D341Med (cell line): ENCODE measurements around the gene ATR.

Experiments
- DNase-seq: peaks from one replicate; pipeline ENCODE4 v3.0.0; 2012; ENCODE audit warnings: low spot score

Gene ATR

DNA sequence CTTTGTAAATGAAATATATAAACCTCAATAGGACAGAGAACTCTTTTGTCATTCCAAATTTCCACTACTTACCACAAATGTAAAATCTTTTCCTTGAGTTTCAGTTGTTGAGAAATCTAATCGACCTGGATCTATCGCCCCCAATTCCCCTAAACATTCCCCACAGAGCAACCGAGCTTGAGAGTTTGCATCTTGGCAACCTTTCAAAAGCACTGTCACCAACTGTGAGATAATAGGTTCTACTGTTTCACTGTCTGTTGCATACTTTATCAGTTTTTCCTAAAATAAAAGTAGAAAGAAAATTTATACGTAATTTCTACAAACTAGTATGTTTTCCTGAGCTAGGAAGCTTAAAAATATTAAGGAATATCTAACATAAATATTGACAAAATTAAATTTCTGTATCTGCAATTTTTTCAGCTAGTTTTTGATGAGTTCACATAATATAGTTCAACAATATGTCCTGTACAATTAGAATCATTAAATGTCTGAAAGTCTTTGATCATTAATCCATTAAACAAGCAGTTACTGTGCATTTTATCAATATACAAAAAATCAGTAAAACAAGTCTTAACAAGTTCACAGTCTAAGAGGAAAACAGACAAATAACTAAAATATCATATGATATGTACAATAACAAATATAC lies 54.5 kb downstream of the ATR start:
- DNase-seq, result no peak

DNA sequence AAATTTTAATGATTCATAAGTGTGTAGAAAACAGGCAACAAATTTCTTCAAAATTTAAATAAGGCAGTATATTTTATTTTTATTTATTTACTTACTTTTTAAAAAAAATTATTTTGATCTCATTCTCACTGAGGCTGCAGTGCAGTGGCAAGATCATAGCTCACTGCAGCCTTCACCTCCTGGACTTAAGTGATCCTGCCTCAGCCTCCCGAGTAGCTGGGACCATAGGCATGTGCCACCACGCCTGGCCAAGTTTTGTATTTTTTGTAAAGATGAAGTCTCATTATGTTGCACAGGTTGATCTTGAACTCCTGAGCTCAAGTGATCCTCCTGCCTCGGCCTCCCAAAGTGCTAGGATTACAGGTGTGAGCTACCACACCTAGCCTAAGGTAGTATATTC lies 69.5 kb downstream of the ATR start:
- no peak for DNase-seq

DNA sequence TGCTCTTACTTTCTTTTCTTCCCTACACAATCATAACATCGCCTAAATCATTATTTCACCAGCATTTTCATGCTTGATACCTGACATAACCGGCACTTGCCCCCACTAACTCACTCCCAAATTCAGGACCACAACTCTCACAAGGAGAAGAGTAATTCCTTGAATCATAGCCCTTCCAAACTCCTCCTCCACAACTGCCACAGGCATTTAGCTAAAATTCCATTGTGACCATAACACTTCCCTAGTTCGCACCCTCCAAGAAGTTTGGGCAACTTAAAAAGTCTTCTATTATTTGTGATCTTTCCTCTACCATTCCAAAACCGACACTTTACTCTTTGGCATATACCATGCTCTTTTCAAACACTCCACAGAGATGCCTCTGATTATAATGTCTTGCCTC lies 71.3 kb downstream of the ATR start:
- no peak for DNase-seq

DNA sequence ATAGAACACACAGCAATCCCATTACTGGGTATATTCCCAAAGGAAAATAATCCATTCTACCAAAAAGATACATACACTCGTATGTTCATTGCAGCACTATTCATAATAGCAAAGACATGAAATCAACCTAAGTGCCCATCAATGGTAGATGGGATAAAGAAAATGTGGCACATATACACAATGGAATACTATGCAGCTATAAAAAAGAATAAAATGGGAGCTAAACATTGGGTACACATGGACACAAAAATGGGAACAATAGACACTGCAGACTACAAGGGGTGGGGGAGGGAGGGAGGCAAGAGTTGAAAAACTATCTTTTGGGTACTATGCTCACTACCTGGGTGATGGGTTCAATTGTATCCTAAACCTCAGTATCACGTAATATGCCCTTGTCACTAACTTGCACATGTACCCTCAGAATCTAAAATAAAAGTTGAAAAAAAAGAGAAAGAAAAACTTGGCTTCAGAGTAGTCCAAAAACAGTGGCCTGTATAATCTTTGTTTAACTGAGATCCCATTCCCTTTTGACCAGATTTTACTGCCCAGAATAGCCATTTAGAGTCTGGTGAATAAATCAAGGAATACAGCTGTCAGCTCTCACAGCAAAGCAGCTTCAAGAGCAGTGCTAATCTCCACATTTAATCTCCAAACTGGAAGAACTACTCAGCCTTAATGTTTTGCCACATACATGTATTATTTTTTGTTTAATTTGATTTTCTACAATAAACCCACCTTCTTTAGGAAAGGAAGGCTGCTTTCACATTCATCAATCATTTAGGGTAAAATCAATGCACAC lies 76.1 kb downstream of the ATR start:
- peak; percentile 16 for DNase-seq

DNA sequence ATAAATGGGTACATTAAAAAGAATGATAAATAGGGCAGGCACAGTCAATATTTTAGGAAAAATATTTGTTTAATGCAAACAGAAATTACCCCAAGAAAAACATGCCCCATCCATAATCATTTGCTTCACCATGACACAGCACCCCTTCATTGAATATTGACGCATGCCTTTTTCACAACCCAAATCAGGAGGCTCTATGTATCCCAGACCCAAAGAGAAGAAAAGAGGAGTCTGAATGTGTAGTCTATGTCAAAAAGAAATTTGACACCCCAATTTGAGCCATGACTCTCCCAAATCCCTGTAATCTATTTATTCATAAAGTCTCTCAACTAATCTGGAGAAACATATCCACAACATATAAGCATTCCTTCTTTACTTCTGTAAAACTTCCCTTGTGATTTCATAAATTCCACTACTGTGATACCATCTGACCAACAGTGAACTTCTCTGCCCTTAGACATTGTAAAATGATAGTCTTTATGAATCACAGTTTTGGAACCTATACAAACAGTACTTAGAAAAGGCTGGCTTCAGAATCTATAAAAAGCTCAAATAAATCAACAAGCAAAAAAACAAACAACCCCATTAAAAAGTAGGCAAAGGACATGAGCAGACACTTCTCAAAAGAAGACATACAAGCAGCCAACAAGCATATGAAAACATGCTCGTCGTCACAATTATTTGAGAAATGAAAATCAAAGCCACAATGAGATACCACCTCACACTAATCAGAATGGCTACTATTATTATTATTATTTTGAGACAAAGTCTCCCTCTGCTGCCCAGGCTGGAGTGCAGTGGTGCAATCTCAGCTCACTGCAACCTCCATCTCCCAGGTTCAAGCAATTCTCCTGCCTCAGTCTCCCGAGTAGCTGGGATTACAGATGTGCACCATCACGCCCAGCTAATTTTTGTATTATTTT lies 77.3 kb downstream of the ATR start:
- DNase-seq, result no peak

DNA sequence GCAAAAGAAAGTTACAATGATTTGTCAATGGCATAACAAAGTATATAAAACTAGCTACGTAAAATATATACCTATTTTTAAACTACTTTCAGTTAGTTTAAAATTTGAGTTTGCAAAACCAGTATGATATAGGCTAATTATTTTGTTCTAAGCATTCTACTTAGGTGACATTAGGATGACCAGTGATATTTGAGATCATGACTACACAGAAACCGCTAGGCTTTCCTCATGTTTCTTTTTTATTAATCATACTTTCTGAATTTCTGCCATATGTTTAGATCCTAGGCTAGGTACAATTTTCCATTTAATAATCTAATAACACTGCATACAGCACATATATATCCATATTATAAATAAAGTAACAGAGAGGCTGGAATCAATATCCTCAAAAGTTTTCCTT lies 78.3 kb downstream of the ATR start:
- no peak for DNase-seq

DNA sequence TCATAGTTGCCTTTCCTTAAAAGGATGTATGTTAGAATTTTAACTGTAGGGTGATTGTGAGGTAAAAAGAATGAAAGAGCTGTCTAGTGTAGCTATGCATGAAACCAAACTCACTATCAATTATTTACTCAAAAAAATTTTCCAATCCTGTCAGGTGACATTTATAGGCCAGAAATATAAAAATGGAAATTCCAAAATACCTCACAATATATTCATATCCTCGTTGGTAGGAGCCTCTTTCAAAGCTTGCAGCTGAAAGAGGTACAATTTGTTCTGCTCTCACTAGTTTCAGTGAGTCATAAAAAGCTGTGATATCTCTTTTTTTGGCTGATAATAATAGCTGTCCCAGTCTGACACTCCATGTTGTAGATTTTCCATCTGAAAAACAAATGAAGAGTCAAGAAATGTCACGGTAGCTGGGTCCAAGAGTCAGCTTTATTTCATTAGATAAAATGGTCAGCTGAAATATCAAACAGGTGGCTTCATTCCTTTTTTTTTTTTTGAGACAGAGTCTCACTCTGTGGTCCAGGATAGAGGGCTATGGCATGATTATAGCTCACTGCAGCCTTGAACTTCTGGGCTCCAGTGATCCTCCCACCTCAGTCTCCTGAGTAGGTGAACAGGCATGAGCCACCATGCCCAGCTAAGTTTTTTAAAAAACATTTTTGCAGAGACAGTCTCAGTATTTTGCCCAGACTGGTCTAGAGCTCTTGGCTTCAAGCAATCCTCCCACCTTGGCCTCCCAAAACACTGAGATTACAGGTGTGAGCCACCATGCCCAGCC lies 79.9 kb downstream of the ATR start:
- DNase-seq, result no peak

DNA sequence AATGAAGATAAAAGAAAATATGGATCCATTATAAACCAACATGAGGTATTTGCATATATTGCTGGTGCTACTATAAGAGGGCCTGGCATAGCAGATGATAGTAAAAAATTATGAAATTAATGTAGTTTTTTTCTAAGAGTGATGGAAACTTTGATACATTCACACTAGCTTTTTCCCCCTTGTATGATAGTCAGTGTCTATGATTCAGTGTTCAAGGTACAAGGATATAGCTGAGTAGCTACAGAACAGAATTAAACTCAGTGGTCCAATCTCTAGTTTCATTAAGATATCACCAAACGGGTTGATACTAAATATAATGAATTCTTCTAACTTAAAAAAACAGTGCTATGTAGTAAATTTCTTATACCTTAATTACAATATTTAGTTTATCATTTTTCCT lies 80.8 kb downstream of the ATR start:
- DNase-seq, result no peak

DNA sequence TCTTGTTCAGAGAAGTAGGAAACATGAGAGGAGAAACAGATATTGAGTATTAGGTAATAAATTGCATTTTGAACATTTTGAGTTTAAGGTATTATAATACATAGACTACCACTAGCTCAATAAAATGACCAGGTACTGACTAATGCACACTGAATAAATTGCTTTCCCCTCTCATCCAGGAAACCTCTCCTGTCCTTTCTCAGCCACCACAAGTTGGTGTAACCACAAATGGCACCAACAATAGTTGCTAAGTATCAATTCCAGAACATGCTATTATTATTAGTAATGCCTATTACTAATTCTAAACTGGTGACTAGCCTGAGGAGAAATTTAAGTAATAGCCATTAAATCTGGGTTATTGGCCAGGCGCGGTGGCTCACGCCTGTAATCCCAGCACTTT lies 83.4 kb downstream of the ATR start:
- no peak for DNase-seq

DNA sequence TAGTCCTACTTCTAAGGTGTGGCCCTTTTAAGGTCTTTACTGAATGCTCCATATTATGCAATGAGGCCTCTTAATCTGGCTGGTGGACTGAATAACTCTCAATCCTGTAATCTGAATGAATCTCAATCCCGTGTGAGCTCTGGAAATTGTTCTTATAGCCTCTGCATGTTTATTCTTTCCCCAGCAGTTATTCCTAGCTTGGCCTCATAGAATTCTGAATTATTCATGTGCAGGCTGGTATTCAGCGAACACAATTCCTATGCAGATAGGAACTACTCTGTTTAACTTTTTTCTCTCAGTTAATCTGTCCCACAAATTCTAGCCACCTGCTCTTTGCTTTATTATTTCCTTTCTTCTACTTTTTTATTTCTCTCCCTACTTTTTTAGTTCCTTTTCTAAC lies 86.3 kb downstream of the ATR start:
- no peak for DNase-seq

DNA sequence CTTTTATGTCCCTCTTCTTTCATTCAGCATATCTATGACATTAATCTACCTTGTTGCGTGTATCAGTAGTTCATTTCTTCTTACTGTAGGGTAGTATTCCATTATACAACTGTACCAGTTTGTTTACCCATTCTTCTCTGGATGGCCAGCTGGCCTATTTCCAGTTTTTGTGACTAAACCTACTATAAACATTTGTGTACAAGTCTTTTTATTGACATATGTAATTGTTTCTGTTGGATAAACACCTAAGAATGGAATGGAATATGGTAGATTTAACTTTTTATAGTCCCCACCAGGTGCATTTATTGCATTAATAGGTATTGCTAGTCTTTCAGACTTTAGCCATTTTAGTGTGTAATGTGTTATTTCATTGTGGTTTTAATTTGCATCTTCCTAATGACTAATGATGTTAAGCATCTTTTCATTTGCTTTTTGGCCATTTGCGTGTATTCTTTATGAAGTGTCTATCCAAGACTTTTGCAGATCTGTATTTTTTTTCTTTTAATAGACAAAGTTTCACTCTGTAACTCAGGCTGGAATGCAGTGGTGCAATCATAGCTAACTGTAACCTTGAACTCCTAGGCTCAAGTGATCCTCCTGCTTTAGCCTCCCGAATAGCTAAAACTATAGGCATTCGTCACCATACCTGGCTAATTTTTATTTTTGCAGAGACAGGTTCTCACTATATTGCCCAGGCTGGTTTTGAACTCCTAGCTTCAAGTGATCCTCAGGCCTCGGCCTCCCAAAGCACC lies 88.8 kb downstream of the ATR start:
- no peak for DNase-seq

DNA sequence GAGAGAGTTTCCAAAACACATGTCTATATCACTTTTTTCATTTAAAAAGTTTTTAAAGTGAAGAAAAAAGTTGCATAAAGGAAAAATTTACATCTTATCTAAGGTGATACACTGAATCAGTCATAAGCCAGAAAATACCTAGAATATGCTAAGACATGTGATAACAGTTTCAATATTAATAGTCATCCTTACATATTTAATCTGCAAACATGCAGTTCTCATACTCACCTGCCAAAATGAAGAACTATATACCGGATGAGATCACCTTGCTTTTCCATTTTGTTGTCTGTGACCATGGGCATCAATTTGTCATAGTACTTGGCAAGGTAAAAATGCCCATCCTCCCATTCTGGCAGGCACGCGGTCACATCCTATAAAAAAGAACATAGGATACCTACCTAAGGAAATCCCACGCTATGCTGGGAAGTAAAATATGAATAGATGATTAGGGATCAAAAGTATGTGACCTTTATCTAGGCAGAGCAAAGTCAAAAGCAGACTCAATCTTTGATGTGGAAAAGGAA lies 93.6 kb downstream of the ATR start:
- DNase-seq, result no peak

DNA sequence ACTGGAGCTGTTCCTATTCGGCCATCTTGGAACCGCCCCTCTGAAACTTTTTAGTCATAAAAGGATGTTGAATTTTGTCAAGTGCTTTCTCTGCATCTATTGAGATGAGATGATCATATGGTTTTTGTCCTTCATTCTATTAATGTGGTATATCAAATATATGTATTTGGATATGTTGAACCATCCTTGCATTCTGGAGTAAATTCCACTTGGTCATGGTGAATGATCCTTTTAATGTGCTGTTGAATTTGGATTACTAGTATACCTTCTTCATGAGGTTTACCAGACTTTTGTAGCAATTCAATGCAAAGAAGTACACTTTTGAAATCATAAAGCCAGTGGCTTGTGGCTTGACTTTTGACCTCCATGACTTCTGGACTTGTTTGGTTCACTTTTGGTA lies 97.3 kb downstream of the ATR start:
- no peak for DNase-seq

DNA sequence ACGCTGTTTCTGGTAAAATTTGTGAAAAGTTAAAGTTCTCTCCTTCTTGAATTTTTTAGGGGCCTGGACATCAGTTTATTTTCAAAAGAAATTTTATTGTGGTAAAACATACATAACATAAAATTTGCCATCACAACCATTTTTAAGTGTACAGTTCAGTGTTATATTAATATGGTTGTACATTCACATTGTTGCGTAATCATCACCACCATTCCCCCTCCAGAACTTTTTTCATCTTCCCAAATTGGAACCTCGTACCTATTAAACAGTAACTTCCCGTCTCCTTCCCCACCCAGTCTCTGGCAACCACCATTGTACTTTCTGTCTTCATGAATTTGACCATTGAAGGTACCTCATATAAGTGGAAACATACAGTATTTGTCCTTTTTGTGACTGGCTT lies 107.7 kb downstream of the ATR start:
- DNase-seq, result no peak

DNA sequence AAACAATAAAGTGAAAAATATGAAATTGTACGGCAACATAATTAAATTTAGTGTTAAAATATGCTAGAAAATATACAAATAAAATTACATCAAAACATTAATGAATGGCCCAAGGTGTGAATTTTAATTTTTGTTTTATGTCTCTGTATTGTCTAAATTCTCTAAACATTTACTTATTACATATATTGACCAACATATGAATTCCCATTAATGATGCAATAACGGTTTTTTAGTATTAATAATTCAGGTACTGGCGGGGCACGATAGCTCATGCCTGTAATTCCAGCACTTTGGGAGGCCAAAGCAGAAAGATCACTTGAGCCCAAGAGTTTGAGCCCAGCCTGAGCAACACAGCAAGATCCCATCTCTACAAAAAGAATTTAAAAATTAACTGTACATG lies 110.1 kb downstream of the ATR start:
- DNase-seq, result no peak

DNA sequence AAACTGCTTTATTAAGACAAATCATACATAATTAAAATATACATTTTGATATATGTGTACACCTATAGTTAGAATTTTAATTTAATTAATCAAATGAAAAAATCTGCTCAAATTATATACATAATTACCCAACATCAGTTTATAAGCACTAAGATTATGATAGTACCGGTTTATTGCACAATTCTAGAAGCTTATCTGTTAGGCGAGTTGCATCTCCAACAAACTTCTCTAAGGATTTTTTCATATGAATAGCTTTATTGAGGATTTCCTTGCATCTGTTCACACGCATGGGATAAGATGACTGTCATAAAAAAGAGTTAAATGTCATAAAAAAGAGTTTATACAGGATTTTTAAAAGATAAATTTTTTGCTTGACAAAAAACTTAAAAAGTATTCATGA lies 110.8 kb downstream of the ATR start:
- DNase-seq, result no peak

DNA sequence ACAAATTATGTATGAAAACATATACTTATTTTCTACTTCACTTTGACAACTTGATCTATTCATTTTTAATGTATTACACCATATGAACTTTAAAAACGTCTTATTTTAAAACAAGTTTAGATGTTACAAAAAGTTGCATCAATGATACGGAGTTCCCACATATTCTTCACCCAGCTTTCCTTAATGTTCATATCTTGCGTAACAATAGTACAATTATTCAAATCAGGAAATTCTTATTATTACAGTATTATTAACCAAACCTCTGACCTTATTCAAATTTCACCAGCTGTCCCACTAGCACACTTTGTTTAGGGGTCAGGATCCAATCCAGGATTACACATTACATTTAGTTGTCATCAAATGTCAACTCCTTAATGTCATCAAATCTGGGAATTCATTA lies 117.8 kb downstream of the ATR start:
- no peak for DNase-seq

DNA sequence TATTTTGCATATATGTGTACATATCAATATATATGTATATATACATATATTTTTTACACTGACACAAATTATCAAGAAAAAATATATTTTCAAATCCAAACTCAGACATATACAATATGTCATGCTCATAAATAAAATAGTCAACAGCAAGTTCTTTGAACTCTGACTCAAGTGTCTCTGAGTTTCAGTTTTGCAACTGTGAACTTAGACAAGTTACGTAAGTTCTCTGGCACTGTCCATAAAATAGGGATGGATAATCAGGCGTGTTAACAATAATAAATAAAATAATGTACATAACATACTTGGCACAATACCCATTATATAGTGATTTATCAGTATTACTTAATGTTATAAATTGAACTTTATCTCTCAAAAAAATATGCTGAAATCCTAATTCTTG lies 118.6 kb downstream of the ATR start:
- DNase-seq, result no peak

DNA sequence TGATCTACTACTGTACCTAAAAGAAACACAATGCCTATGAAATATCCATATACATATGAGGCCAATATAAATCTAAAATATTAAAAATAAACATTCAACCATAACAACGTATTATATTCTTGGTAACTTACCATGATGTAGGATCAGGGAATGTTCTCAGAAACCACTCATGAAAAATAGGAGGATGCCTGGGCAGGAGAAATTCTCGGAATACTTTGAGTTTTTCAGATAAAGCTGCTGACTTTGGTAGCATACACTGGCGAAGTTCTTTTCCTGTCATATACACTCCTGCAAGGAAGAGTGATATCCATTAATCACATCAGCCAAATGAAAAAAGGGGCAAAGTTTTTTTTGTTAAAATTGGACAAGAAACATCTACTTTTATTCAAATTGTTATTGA lies 119.4 kb downstream of the ATR start:
- DNase-seq, result no peak

DNA sequence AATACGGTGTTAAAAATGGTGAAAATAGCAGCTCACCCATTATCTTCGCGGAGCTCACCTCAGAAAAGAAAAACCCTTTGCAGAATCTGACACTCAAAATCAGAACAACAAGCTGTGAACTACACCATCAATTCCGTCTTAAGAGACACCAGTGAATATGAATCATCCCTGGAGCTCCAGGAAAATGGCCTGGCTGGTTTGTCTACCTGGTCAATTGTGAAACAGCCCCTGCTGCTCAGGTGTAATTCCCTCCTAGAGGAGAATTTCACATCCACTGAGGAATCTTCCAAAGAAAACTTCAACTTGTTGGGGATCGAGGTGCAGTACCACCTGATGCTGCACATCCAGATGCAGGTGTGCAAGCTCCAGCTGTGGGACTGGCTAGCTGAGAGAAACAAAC lies 127.7 kb downstream of the ATR start:
- no peak for DNase-seq

DNA sequence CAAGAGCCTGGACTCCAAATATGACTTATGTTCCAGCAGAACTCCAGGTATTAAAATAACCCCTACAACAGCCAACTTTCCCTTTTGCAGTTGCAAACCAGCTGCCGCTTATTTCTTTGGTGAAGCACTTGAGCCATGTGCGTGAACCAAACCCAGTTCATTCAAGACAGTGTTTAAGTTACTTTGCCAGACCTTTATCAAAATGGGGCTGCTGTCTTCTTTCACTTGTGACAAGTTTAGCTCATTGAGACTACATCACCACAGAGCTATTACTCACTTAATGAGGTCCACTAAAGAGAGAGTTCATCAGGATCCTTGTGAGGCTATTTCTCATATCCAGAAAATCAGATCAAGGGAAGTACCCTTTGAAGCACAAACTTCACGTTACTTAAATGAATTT lies 128.3 kb downstream of the ATR start:
- no peak for DNase-seq
